Omental fat pad (tissue), 4 donors: Measurements from ENCODE around the gene C10orf71. TPM values are rescaled to one million over a fixed set of nuclear protein-coding genes. Genes with fewer than 3 reads are reported as not detected.

Experiments
- ATAC-seq: fragments of 150-250 bp; one replicate; pipeline ENCODE4 v1.9.1; 2016; ENCODE audit warnings: mild to moderate bottlenecking, moderate library complexity; ENCODE audit not compliant: low FRiP score
- DNase-seq: peaks from one replicate; pipeline ENCODE4 v3.0.0-alpha.2; 2019; ENCODE audit warnings: low spot score
- CTCF ChIP-seq, 3 donors: fragments of 450-650 bp; IDR thresholded peaks; one replicate each; pipeline ENCODE4 v1.5.1; 2016 to 2017; ENCODE audit warnings: antibody characterized with exemption in 3 of 3, mild to moderate bottlenecking in 3 of 3, moderate library complexity in 2 of 3
- total RNA-seq, 4 donors: library from RNA; depleted of rRNA; stranded (reverse); fragments of >200 nt; gene quantifications; one replicate each; pipeline ENCODE4 v1.1.0, GENCODE V29; 2016

The C10orf71 gene
- total RNA-seq, 4 donors from 2014 or later = not detected

- TF ChIP-seq CTCF (IDR thresholded peaks at IDR 0.05) = no peak
- ATAC-seq (no peak), DNase-seq (no peak)
Observed at GRCh38 chr10:49257154-49257553, 41.8 kb upstream of the C10orf71 start.

- ATAC-seq (no peak), DNase-seq (no peak)
- no peak for TF ChIP-seq CTCF (IDR thresholded peaks at IDR 0.05)
Observed at GRCh38 chr10:49257626-49258349, 41.2 kb upstream of the C10orf71 start.

- DNase-seq = no peak
Observed at GRCh38 chr10:49258350-49258683, 40.7 kb upstream of the C10orf71 start.

GRCh38 chr10:49260644-49261296 is 38.2 kb upstream of the C10orf71 start:
- no peak for TF ChIP-seq CTCF (IDR thresholded peaks at IDR 0.05)
- DNase-seq (no peak), ATAC-seq (no peak)

More at GRCh38 chr10:49258350-49258683, 40.7 kb upstream of the C10orf71 start:
- ATAC-seq = no peak
- no peak for TF ChIP-seq CTCF (IDR thresholded peaks at IDR 0.05)

- ATAC-seq (no peak), DNase-seq (no peak)
- no peak for TF ChIP-seq CTCF (IDR thresholded peaks at IDR 0.05)
Observed at GRCh38 chr10:49263591-49263990, 35.4 kb upstream of the C10orf71 start.

GRCh38 chr10:49264177-49264677 is 34.7 kb upstream of the C10orf71 start:
- ATAC-seq (no peak), DNase-seq (no peak)
- TF ChIP-seq CTCF (IDR thresholded peaks at IDR 0.05) = no peak

GRCh38 chr10:49265885-49266284 is 33.1 kb upstream of the C10orf71 start:
- no peak for TF ChIP-seq CTCF (IDR thresholded peaks at IDR 0.05)
- DNase-seq = no peak
- ATAC-seq = no peak
